GM12875 (cell line): ENCODE data around the gene ZHX3.

ENCODE experiments used
- H3K4me3 ChIP-seq: one replicate; pipeline ENCODE4 v1.5.1; 2011; ENCODE audit warnings: low read depth, low read length, control low read depth
- TF ChIP-seq, protein P1 (sequence below): IDR thresholded peaks from 2 replicates; pipeline ENCODE4 v1.5.1; 2011; ENCODE audit warnings: low read depth, mild to moderate bottlenecking, control low read depth, inconsistent platforms, low read length, moderate library complexity, borderline replicate concordance; ENCODE audit not compliant: insufficient read depth

Gene ZHX3

GRCh38 chr20:41223112-41223511 is 94.4 kb downstream of the ZHX3 start:
- no peak overlapping the region for H3K4me3 ChIP-seq
- TF ChIP-seq, protein P1, sequence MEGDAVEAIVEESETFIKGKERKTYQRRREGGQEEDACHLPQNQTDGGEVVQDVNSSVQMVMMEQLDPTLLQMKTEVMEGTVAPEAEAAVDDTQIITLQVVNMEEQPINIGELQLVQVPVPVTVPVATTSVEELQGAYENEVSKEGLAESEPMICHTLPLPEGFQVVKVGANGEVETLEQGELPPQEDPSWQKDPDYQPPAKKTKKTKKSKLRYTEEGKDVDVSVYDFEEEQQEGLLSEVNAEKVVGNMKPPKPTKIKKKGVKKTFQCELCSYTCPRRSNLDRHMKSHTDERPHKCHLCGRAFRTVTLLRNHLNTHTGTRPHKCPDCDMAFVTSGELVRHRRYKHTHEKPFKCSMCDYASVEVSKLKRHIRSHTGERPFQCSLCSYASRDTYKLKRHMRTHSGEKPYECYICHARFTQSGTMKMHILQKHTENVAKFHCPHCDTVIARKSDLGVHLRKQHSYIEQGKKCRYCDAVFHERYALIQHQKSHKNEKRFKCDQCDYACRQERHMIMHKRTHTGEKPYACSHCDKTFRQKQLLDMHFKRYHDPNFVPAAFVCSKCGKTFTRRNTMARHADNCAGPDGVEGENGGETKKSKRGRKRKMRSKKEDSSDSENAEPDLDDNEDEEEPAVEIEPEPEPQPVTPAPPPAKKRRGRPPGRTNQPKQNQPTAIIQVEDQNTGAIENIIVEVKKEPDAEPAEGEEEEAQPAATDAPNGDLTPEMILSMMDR, result no peak

GRCh38 chr20:41222703-41223102 is 94.8 kb downstream of the ZHX3 start:
- TF ChIP-seq, protein P1, result no peak
- no peak overlapping the region for H3K4me3 ChIP-seq

GRCh38 chr20:41222296-41222695 is 95.2 kb downstream of the ZHX3 start:
- H3K4me3 ChIP-seq, result no peak overlapping the region
- TF ChIP-seq, protein P1, result no peak

- TF ChIP-seq, protein P1, result no peak
- no peak overlapping the region for H3K4me3 ChIP-seq
These were observed 95.8 kb downstream of the ZHX3 start for GRCh38 chr20:41221614-41222218.

DNA sequence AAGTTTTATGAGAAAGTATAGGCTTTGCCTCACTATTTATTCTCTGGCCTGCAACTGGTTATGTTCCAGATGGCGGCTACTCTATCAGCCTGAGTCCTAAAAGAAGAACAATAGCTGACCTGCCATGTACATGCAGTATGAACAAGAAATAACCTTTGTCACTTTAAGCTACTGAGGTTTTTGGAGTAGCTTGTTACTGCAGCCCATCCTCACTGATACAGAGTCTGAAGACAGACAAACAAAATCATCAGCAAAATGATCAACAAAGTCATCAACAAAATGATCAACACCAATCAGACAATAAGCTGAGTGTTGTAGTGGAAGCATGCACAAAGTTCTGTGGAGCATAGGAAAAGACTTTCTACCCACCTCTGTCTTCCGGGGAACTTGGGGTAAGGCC is 97.7 kb downstream of the ZHX3 start:
- TF ChIP-seq, protein P1, result no peak

GRCh38 chr20:41218466-41218865 is 99.1 kb downstream of the ZHX3 start:
- TF ChIP-seq, protein P1, result no peak

More for the DNA sequence above, 97.7 kb downstream of the ZHX3 start:
- no peak overlapping the region for H3K4me3 ChIP-seq

GRCh38 chr20:41217422-41217821 is 100.1 kb downstream of the ZHX3 start:
- TF ChIP-seq, protein P1, result no peak
- no peak overlapping the region for H3K4me3 ChIP-seq

More at GRCh38 chr20:41218466-41218865, 99.1 kb downstream of the ZHX3 start:
- H3K4me3 ChIP-seq, result no peak overlapping the region
